Activated T-helper 1 cell treated with Interleukin-2 at 50 U/mL for 16 hours (primary cell): ENCODE data around the gene CADPS.

Experiments used
- DNase-seq: peaks from one replicate; pipeline ENCODE4 v3.0.0-alpha.2; 2020; ENCODE audit warnings: low read depth

CADPS gene

DNA sequence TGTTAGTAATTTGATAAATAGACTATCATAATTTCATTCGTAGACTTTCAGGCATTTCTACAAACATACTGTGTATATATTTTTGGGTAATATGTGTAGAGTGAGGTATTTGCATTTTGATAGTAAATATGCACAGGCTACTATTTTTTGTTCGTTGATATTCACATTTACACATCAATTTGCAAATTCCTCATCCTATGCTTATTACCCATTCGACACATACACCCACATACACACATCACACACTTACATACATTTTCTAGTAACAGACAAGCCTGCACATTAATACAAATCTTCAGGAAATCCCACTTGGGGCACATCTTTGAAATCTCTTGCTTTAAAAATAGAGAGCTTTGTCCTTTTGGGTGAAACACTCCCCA lies 373.9 kb downstream of the CADPS start:
- no peak for DNase-seq

DNA sequence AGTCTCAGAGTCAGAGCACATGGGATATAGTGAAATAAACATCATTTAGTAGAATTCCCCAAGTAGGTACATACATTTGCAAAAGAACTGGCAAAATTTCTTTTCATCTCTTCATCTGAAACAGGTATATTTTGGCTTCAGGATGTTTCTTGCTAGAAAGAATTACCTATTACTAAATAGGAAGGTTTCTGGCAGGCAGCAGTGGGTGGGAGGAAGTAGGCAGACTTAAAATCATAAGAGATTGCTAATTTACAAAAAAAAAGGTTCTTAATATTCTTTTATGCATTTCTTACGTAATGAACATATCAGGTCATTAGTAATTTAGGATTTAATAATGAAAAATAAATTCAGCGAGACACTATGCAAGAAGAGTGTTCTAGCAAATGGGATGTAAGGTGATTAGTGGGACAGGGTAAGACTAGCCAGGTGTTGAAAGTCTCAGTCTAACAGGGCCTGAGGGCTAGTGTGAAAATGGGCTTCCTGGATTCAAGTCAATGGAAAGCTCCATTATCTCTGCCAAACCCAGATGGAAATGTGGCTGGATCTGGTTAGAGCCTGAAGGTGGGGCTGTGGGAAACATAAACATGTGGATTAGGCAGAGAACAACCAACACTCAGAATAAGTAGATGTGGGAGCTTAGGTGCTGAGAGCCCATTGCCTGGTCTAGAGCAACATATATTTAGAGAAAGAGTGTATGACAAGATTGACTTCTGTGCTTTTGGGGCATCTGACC lies 374.5 kb downstream of the CADPS start:
- no peak for DNase-seq

DNA sequence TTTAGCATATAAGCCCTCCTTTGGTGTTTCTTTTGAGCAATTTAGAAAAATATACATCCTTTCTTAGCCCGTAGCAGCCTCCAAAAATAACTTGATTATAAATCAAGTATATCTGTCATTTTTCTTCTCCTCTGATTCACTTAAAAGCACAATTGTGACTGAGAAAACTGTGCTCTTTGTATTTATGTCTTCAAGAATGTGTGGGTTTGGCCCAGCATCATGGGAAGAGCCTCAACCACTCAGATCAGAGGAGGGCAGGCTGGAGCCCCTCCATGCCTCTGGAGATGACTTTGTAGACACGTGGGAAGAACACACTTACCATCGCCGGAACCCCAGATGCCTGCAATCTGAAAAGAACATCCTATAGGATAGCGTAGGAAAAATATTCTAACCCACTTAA lies 378.1 kb downstream of the CADPS start:
- DNase-seq: no peak

DNA sequence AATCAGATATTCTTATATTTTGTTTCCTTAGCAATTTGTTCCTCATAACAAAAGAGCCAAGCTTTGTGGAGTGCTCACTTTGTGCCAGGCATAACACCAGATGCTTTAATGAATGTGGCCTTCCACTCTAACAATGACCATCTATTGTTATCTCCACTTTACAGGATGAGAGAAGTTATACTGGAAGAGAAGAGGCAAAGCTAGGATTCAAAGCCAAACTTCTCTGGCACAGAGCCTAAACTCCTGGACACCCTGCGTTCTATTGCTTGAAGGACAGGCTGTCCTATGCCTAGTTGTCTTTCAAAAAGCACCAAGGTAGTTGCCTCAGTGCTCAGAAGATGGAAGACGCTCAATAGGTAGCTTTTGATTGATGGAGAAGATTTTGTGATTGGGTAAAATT lies 378.7 kb downstream of the CADPS start:
- no peak for DNase-seq

DNA sequence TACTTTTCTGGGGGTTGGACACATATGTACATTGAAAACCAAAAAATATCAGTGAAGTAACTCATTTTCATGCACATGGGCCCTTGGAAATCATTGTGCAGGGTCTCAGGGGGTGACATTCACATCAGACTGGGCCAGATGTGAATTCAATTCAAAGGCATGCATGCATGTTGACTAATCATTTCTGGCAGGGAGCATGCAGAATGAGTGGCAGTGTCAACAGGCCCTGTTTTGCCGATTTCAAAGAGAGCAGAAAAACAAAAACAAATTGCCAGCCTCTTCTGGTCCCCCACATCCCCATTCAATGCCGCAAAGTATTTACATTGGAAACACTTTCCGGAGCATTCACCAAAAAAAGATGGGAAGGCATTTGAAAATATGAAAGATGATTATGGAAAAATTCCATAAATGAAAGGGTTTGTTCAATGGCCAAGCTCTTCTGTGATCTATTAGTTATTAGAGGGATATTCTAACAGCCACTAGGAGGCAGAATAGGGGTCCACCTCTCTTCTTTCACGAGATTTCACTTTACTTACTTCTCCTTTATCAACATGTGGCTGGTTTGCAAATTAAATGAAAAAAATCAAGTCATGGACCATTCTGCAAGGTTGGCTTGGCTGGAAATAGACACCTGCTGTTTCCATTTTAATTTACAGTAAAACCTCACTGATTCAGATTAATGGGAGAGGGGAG lies 382.0 kb downstream of the CADPS start:
- no peak for DNase-seq

DNA sequence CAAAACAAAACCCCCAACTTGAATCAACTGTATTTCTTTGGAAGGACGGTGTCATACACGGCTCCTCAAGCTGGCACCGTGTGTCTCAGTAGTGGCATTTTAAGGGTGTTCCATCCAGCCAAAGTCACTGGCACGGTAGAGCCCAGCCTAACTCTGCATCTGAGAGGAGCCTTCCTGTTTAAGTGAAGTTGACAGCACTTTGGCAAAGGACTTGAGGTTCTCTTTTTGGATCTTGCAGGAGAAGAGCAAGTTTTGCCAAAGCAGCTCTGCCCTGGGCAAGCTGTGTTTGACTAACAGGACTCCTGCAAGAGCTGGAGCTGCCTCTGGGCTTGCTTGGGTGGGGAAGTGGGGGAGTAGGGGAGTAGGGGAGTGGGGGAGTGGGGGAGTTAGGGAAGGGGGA lies 392.3 kb downstream of the CADPS start:
- DNase-seq: no peak

DNA sequence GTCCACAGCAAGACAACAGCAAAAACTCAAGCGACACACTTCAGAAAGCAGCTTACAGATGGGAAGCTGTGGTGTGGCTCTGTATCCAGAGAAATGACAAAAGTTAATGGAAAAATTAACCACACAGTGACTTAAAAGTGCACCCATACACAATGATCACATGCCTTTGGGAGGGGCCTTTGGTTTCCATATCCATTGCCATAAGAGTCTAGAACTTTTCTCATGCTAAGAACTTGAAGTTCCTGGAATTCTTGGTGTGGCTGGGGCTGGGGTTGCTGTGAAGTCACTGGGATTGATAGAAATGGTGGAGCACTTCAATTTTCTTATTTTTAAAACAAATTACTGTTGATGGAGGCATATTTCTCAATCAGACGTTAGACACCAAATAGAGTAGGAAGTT lies 393.3 kb downstream of the CADPS start:
- DNase-seq: no peak

DNA sequence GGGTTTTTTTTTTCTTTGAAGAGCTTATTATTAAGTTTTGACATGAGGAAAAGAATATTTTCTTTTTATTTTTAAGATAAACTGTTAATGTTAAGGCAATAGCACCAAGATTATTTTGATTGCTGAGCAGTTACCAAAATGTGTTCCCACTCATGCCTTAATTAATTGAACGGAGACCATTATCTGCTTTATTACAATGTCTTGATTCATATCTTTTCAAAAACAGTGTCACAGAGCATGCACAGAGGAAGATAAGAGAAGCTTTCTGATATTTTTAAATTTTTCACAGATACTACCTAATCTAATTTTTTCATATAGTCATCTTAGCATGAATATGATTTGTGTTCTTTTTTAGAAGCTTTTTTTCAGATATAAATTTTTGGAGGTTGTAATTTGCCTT lies 395.2 kb downstream of the CADPS start:
- no peak for DNase-seq

DNA sequence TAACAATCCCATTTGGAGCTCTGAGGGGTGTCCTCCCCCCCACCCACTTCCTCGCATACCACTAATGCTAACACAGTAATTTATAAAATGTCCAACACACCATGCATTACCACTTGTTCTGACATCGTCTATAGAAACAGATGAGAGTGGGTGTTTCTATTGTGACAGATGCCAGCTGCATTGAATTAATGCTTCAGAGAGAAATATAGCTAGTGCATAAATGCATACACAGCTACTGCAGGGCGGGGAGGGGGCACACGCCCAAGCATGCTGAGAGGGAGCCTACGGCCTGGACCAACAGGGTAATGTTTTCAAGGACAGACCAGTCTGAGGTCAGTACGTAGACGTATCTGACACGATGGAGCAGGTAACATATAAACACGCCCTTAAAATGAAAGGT lies 395.9 kb downstream of the CADPS start:
- DNase-seq: no peak

DNA sequence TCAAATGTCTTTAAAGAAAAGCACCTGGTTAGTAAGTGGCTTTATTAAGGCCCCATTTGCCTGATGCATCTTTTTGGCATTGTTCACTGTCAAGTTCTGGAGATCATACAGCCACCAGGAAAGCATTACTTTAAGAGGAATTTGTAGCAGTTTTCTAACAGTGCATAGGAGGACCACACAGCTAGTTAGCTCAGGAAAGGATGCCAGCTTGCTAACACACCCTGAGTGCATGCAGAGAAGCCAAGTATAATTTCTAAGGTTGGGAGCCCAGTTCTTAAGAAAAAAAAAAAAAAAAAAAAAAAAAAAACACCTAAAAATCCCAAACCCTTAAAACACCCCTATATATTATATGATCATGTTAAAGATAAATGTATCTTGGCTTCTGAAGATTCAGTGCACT lies 399.9 kb downstream of the CADPS start:
- DNase-seq: no peak

DNA sequence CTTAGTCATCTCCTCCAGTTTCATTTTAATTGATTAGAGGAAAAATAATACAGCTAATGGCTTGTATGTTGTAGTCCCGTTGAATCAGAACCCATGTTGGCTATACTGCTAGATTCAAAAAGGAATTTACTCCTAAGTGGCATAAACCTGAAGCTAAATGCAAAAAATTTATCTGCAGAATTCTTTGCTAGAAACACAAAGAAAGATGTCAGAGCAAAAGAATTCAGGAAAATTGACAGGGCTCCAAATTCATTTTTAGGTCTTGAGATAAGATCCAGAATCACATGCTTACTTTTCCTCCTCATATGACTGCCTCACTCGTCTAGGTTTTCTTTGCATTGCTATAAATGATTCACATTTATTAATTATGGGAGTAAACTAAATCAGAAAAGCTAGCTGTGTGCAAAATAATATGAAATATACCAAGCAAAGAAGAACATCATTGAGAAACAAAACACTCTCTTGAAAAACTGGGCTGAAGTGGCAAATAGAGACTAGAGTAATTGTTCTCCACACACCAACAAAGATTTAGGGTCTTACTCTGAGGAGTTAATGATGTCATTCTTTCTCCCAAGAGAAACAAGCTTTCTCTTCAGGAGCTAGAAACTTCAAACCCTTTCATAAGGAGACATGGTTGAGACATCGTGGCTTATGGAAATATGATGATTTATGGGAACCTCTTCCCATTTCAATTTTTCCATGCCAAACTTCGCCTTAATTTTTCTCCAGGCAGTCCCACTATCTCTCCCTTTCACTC lies 407.1 kb downstream of the CADPS start:
- DNase-seq: no peak

DNA sequence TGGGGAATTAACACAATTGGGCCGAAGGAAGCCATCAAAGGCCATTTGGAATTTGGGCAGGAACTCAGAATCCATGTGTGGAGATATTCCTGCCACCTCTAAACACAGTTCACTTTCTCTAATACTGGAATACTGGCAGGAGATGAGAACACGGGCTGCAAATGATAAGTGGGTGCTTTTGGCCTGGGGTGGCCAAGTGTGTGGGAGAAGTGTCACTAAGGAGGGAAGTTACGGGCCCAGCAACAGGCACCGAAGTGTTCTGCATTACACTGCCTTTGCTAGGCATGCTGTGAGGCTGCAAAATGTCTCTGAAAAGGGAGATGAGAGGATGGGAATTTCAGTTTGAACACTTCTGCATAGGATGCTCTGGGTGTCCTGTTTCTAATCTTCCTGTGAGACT lies 412.4 kb downstream of the CADPS start:
- DNase-seq: no peak

DNA sequence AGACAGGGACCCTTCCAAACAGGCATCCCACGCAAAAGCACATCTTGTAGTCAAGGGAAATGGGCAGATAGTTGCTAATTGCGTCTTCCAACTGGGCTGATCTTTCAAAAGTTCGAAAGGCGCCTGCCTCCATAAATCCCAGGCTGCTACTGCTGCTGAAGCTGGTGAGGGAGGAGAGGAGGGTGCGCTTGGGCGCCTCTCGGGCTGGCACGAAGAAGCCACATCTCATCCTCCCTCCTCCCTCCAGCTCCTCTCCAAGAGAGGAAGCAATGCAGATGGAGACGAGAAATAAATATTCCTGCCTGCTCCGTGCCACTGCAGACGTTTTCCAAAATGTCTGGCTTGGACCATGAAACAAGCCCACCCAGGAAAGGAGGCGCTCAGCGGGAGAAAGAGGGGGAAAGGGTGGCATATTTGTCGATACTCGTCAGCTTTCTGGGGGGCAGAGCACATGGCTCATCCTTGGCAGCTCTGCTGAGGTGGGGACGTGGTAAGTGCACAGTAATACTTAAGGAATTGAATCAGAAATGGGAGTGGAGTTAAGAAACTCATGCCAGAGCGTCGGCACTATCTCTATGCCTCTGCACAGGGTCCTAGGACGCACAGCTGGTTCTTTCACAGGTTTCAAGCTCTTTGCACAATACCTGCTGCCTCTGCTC lies 413.0 kb downstream of the CADPS start:
- DNase-seq: no peak

DNA sequence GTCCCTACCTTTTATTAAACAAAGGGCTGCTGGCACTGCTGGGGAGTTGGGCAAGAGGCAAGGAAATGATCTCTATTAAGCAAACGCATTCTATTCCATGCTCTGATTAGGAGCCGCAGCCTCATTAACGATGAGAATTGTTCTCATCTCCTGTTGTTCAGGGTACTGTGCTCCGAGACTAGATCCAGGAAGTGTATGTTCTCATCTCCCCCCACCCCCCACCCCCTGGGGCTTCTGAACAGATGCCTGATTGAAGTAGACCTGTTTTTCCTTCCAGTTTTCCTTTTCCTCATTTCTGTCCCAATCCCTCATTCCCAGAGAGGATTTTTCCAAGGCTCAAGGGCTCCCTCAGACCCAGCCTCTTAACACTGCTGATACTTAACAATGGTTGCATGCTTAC lies 420.3 kb downstream of the CADPS start:
- DNase-seq: no peak

DNA sequence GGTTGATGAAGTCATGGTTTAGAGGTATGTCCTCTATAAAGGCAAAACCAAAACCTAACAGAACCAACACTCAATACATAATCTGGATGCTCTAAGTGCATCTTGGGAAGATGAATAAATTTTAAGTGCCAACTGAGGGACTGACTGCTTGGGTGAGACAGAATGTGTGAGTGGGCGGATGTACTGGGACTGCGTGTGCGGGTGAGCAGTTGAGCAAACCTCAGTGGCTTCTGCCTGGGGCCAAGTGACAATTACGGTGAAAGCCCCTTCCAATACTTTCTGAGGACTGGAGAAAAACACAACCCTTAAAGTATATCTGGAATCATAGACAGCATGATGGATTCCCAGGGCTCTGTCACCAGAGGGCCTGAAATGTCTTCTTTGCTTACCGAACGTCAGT lies 421.8 kb downstream of the CADPS start:
- no peak for DNase-seq

DNA sequence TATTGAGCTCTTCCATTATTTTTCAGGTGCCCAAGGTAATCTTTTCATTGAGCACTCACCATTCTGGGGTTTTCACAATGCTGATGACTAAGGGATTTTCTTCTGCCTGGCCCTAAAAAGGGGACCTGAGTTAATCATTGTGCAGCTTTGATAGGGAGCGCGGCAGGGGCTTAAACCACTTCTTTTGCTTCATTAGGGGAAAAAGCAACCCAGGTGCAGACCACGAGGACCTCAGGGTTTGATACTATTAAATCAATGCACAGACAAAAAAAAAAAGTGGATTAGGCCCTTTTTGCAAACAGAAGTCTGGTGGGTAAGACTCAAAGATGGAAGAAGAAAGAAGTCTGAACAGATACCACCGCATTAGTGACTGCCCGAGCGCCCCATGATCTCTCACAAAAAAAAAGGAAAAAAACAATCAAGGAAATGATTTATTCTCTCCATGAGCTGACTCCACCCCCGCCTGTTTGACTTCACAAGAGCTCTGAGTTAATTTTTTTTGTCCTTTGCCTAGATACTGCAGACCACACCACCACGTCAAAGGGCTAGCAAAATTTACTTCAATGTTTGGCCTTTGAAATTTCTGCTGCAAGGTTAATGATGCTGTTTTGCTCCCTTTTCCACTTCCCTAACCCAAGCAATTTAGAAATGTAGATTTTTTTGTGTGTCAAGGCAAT lies 423.9 kb downstream of the CADPS start:
- DNase-seq: no peak

DNA sequence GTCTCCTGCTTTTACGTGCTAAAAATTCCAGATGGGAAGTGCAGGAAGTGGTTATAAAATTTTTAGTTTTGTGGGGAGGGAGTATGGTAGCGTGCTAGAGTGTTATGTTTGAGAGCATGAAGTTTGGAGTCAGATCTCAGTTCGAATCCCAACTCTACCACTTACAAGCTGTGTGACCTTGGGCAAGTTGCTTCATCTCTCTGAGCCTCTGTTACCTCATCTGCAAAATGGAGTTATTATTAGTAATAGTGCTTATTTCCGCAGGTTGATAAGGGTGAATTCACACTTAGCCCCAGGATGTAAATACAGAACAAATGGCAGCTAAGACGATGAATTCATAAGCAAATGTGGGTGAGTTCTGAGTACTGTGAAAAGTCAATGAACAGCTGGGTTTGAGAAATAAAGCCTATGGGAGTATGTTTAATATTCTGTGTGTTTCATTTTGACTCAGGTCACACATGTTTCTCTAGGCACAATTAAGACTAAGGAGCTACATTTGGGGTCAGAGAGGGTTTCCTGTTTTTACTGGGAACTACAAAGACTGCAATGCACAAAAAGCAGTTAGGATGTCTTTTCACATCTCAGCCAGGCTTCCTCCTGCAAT lies 428.8 kb downstream of the CADPS start:
- no peak for DNase-seq

DNA sequence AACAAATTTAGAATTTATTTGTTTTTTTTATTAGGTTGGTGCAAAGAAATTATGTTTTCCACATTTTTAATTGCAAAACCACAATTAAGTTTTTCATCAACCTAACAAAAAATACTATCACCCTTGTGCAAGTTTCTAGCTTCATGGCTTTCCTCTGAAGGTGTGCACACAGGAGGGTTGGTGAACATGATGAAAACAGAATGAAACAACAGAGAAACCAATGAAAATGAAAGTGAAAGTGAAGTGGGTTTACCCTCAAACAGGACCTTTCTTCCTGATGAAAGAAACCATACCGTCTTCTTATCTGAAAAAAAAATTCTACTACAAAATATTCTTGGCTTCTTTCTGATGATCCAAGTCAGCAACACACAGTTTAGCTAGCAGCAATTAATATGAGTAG lies 429.9 kb downstream of the CADPS start:
- no peak for DNase-seq

DNA sequence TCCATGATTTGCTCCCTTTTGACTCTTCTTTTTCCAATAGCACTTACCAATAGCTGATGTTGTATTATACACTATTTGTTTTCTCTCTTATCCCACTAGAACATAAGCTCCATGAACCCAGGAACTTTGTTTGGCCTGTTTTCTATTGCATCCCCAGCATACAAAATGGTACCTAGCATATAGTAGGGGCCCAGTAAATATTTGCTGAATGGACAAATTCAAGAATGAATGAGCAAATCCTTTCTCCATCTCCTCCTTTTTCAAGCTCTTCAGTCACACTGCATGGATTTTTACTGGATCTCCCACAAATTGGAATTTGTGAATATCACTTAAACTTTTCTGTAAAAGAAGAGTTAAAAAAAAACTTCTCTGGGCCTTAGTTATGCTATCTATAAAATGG lies 435.2 kb downstream of the CADPS start:
- no peak for DNase-seq

DNA sequence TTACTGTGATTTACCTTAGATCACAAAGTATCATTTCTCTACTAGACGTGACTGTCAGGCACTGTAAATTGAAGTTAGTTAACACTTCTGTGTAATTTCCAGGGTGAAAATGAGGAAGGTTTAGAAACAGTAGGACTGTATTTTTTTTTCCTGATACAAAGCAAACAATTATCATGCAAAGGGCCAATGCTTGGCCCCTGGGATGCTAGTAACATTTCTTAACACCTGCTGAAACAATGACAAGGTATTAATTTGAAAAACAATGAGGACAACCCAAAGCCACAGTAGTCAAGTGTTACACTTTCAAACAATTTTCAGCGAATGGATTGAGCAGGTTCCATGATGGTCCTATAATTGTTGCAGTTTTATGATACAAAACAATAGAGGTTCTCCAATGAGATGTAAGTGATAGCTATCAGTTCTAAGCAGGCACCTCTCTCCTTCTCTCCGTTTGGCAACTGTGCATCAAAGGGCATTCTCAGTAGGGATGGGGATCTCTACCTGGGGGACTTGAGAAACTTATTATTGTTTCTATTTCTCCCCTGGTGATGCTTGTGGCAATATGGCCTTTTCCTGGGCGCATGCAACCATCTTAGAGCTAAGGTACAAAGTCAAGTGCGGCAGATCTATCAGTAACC lies 435.9 kb downstream of the CADPS start:
- DNase-seq: no peak

DNA sequence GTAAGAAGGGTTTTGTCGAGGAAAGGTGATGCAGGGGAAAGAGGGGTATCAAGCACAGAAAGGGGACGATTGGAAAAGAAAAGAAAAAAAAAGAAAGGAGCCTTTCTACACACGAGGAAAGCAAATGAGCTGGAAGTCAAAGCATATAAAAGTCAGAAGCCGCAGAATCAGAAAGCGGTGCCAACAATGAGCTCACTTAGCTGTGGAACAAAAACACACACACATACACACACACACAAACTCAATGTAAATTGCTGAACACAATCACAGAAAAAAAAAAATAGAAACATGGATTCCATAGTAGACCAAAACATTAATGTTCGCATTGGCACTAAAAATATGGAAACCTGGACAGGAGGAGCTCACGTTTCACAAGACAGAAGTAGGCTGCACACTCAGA lies 438.4 kb downstream of the CADPS start:
- no peak for DNase-seq
